Fibroblast of skin of scalp (primary cell): ENCODE measurements around the gene AKT1.
"Not testable (repeated sequence)": the region's sequence is repeated elsewhere in the genome, so short reads cannot be mapped to it uniquely, and the experiment has no call there.

ENCODE experiments used
- DNase-seq: peaks from one replicate; pipeline ENCODE4 v3.0.0-alpha.2; 2013

The AKT1 gene

GRCh38 chr14:104818714-104819161 lies 23.2 kb upstream of the AKT1 start:
- no peak for DNase-seq

GRCh38 chr14:104817930-104818713 lies 22.6 kb upstream of the AKT1 start:
- DNase-seq: no peak

- no peak for DNase-seq
These were observed 21.0 kb upstream of the AKT1 start for GRCh38 chr14:104816616-104816884.

GRCh38 chr14:104814701-104815100 lies 19.2 kb upstream of the AKT1 start:
- DNase-seq: not testable (repeated sequence)

GRCh38 chr14:104813286-104813685 lies 17.7 kb upstream of the AKT1 start:
- no peak for DNase-seq

GRCh38 chr14:104810316-104810715 lies 14.8 kb upstream of the AKT1 start:
- no peak for DNase-seq

GRCh38 chr14:104808456-104808855 lies 12.9 kb upstream of the AKT1 start:
- DNase-seq: no peak

GRCh38 chr14:104806625-104807465 lies 11.3 kb upstream of the AKT1 start:
- DNase-seq: no peak

- DNase-seq: no peak
These were observed 10.5 kb upstream of the AKT1 start for GRCh38 chr14:104805941-104806624.

GRCh38 chr14:104805326-104805678 lies 9.8 kb upstream of the AKT1 start:
- DNase-seq: peak; percentile 96

- DNase-seq: no peak
These were observed 9.2 kb upstream of the AKT1 start for GRCh38 chr14:104804481-104805325.

- DNase-seq: peak; percentile 26
These were observed 8.4 kb upstream of the AKT1 start for GRCh38 chr14:104803912-104804410.

GRCh38 chr14:104803280-104803911 lies 7.8 kb upstream of the AKT1 start:
- no peak for DNase-seq

- DNase-seq: no peak
These were observed 7.0 kb upstream of the AKT1 start for GRCh38 chr14:104802394-104803184.

- no peak for DNase-seq
These were observed 6.2 kb upstream of the AKT1 start for GRCh38 chr14:104801520-104802393.

GRCh38 chr14:104800771-104801519 lies 5.4 kb upstream of the AKT1 start, which contains the start of gene ZBTB42:
TSS of gene ZBTB42 (plus strand) at chr14:104801101. CDS start at chr14:104801198, 97 bp downstream.
- no peak for DNase-seq

- DNase-seq: peak; percentile 89
These were observed 4.6 kb upstream of the AKT1 start for GRCh38 chr14:104800015-104800770.
